Esophagus mucosa (tissue), 1 donor: ENCODE results near the gene PHF12. TPM values are rescaled to one million over a fixed set of nuclear protein-coding genes. Genes with fewer than 3 reads are reported as not detected.

Experiments used
- ATAC-seq: fragments of 200-7000 bp; cut with Tn5 transposase; one replicate; pipeline ENCODE4 v1.9.1; 2020
- total RNA-seq: library from RNA; stranded (reverse); gene quantifications from one replicate; pipeline ENCODE4 v1.2.4, GENCODE V29; 2023
- donor health status: DM: yes; HTN: yes; CAD: no.

Gene PHF12
- 14.2 TPM for total RNA-seq

DNA sequence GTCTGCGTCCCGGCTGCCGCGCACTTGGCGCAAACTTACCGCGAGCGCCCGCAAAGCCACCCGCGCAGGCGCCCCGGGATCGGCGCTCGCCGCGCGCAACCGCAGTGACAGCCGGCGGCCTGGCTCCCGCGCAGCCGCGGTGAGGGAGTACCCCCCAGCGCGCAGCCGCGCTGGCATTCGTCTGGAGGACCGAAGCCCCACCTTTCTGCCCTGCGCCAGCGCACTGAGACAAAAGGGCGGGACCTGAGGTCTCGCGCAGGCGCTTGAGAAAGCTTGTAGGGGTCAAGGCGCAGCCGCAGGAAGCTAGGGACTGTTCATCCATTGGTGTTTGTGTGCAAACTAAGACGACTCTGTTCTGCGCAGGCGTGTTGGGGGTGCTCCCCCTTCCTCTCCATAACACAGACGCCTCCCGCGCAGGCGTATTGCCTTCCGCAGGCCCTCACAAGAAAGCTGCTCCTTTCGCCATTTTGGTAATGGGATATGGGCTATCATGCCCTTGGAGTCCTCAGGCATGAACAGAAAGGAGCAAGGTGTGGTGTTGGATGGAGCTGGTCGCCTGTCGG, at the start of gene PHF12:
Gene PHF12 (minus strand): TSS at position 91 of the 563 bp plus-strand sequence. CDS start 558 bp downstream, outside the sequence.
- ATAC-seq = peak; percentile 85

DNA sequence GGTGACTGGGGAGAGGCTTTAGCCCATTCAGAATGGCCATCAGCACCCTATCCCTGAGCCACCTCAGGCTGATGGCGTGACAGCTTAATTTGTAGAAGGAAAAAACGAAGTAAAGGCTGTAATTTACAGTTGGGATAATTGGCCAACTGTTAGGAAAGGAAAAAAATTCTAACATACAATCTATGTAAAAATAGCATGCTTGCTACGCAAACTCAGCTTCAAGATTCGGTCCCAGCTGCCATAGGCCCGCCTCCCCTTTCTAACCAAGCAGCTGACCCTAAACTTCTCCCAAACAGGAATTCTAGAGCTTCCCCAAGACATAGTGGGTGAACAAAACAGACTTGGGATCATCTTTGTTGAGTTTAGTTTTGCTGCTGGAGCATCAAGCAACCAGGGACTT, 49.7 kb upstream of the PHF12 start:
- no peak for ATAC-seq

DNA sequence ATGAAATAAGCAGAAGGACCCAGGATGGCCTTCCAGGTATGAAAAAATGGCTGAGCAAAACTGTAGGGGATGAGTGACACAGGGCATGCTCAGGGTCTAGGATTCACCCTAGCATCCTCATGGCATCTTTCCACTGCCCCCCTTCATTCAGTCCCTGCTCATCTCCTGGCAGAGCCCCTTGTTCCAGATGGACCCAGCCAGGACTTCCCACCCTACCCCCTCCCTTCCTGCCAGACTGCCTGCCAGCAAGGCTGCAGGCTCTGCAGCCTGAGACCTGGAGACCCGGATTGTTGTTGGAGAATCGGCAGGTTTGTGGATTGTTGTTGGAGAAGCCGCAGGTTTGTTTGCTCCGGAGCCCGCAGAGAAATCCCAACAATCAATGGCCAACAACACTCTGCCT, 47.9 kb upstream of the PHF12 start:
- ATAC-seq = no peak

DNA sequence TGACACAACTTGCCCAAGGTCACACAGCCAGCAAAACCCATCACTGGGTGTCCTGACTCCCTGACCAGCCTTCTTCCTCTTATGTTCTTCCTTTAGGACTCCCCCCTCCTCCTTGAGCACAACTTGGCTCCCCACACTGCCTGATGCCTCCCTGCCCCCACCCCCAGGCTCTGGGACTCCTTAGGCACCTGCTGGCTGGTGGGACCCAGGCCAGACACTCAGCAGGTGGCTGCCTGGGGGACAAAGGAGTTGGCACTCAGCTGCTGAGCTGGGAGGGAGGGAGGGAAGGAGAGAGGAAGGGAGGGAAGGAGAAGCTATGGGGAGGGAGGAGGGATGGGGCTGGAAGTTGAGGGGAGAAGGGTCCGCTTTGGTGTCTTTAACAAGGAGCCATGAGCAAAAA, 46.5 kb upstream of the PHF12 start:
- ATAC-seq = no peak

DNA sequence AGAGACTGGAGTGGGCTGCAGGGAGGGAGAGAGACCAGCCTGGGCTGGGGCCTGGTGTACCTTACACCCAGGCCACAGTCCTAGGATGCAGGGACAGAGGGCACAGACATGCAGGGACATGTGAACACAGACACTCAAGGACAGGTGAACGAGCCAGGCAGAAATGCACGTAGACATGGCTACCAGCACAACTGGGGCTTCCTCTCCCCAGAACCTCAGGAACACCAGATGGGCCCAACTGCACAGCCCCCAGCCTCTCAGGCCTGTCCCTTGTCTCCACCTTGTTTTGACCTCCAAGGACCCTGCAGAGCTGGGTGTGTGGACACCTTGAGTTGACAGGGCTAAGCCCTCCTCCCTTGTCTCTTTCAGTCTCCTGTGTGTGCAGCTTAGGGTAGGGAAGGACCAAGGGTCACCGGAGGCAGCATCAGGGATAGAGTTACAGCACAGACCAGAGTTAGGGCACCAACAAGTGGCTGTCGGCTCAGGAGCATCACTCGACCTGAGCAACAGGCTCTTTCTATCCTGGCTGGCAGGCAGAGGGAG, 45.3 kb upstream of the PHF12 start:
- ATAC-seq = no peak

DNA sequence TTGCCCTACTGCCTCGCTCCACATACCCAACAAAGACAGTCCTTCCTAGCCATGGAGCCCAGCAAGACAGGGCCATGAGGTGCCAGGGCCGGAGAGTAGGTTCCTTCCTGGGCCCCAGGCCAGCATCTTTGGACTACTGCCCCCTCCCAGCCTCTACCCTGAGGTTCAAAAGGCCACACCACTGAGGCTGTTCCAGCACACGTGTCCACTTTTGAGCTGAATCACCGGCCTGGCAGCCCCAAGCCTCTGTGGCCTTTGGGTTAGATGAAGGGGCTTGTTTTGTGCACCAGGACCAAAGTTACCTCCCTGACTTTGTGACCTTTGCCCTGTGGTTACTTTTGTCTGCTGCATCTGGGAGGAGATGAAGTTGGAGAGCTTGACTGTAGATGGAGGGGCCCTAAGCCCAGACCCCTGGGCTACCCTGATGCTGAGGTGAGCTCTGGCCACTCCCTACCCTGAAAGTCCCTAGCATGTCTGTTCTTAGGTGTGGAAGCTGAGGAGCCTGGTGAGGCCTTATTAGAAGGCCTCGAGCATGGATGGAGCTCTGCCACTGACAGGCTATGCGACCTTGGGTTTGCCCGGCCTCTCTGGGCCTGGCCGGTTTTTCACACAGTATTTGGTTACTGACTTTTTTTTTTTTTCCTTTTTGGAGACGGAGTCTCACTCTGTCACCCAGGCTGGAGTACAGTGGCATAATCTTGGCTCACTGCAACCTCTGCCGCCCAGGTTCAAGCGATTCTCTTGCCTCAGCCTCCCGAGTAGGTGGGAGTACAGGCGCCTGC, 42.5 kb upstream of the PHF12 start:
- no peak for ATAC-seq

DNA sequence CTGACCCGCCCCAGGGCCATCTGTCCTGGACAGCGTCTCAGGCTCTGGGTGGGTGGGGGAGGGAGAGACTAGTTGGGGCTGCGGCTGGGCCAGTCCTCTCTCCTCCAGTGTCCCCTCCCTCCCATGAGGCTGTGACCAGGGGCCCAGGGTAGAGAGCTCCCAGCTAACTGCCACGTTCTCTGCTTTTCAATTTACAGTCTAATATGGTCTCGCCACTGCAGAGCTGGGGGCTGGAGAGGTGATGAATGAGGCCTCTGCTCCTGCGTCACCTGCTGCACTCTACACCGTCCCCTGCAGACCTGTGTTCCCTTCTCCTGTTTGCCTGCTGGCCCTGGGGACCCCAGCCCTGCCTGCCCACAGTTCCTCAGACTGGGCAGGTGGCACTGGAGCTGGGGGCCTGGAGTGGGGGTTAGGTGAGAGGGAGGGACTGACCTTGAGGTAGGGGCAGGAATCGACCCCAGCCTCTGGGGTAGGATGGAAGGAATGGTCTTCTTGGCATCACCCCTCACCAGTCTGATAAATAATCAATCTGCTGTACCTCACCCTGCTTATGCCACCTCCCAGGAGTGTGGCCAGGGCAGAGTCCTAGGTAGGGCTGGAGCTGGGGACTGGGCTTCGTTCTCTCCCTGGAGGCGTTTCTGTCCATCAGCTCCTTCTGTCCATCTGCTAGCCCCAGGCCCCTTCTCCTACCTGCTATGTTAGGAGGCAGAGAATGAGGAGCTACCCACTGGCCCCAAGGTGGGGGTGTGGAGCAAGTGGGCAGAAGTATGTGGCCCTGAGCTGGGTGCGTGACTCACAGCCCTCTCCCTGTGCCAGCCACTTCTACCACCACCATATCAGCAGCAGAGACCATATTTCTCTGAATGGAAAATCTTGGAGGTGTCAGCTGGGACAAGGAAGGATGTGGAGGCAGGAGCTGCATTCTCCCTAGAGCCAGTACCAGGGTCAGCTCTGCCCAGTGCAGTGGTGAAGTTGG, 41.6 kb upstream of the PHF12 start:
- ATAC-seq = no peak

DNA sequence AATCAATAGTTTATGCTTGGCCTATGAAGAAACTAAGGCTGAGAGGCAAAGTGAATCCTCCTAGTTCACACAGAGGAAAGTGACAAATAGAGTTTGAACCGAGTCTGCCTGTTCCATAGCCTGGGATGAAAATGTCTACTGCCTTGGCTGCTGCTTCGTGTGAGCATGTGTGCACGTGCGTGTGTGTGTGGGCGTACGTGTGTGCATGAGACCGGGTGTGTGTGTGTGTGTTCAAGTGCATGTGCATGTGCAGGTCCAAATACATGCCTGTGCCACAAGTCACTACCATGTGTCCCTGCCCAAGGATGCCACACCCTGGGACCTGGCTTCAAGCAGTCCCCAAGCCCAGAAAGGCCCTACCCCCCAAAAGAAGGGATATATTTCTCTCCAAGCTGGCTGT, 40.9 kb upstream of the PHF12 start:
- ATAC-seq = no peak

DNA sequence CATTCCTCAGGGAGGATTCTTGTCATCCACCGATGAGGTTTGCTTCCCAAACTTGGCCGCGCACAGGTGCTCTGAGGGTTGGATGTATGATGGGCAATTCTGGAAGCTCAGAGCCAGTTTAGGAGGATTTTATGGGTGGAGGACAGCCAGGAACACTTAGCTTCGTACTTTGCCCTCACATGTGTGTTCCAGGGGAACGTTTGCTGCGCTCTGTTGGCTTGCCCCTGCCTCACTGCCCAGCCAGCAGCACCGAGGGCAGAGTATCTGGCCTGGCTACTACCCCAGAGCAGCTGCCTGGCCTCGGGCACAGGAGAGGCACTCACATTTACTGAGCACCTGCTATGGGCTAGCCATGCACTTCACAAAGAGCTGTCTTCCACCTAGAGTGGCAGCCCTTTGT, 40.5 kb upstream of the PHF12 start:
- no peak for ATAC-seq

DNA sequence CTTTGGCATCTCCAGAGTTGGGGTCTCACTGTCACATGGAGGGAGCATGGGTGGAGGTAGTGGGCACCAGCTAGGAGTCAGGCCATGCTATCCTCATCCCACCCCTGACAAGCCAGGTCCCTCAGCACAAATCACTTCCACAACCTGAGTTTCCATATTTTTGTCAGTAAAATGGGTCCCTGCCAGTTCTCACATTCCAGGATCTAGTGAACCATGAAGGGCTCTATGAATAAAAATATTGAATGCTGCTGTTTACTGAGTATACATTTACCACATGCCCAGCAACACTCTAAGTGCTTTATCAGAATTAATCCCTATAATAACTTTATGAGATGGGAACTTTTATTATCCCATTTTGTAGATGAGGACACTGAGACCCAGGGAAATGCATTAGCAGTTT, 37.7 kb upstream of the PHF12 start:
- ATAC-seq = no peak

DNA sequence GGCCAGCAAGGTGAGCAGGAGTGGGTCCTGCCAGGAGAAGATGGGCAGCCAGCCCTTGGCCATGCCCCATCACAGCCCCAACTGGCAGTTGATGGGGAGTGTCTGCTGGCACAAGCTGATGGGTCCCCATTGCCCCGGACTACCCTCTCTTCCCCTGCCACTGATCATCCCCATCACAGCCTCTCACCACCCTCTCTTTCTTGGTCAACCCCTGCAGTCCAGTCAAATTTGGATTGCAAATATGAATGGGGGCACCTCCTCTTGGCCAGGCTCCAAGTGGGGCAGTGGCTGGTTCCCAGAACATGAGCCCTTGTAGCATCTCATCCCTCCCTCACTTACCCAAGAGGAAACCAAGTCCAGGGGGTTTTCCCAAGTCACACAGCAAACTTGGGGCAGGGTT, 37.2 kb upstream of the PHF12 start:
- ATAC-seq = no peak

DNA sequence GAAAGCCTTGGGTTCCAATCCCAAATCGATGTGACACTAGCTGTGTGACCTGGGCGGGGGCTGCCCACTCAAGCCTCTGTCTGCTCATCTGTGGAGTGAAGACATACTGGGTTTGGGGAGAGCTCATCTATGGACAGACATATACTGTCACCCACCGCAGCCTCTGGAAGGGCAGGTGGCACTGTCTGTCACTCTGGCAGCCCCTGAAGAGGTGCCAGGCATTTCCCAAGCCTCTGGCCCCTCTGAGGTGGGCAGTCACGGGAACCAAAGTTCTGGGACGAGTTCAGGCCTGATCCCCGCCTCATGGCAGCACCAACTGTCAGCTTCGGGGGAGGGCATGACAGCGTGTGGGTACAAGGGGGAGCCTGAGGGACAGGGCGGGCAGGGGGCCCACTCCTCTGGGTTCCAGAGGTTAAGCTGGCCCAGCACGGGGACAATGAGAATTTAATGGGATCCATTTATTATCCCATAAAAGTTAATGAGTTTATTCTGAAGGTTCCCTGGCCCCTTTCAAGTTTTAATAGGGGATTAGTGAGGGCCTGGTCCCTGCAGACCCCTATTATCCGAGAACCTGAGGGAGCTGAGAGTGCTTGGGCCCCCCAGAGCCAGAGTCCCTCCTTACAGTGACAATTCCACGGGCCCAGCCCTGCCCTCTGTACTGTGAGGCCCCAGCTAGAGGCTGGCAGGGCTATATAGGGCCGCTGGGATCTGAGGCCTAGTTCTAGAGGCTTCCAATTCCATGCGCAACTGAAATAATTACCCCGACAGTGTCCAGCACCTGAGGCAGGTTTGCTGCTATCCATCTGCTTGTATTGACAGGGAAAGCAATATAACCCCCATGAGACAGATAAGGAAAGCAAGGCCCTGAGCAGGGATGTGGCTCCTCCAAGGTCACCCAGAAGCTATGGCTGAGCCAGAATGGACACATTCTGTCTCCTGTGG, 35.7 kb upstream of the PHF12 start:
- no peak for ATAC-seq

DNA sequence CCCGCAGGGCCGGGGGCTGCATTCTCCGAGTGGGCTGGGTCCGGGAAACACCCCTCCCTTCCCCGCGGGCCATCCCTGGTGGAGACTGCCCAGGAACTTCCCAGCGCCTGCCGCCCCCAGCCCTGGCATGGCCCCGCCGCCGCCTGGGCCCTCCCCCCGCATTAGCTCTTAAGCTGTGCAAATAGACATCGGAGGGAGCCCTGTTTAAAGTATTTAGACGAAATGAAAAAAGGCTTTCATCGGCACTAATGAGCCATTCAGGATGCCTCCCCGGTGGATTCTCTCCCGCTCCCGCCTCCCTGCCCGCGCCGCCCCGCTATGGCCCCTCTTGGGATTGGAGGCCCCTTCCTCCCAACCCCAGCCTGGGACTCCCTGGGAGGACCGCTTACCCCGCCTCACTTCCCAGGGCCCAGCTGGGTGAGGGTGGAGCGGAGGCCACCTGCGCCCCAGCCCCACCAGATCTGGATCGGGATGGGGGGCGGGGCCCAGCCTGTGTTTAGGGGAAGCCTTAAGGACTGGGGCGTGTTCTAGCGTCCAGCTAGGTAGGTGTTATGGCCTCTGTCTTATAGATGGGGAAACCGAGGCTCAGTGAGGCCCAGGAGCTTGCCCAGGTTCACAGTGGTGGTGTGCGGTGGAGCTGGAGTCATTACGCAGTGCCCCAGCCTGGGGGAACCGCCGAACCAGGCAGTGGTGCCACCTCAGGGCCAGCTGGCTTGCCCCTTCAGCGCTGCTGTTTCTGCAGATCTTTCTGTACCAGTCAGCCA, 34.8 kb upstream of the PHF12 start:
- ATAC-seq = peak; percentile 7

DNA sequence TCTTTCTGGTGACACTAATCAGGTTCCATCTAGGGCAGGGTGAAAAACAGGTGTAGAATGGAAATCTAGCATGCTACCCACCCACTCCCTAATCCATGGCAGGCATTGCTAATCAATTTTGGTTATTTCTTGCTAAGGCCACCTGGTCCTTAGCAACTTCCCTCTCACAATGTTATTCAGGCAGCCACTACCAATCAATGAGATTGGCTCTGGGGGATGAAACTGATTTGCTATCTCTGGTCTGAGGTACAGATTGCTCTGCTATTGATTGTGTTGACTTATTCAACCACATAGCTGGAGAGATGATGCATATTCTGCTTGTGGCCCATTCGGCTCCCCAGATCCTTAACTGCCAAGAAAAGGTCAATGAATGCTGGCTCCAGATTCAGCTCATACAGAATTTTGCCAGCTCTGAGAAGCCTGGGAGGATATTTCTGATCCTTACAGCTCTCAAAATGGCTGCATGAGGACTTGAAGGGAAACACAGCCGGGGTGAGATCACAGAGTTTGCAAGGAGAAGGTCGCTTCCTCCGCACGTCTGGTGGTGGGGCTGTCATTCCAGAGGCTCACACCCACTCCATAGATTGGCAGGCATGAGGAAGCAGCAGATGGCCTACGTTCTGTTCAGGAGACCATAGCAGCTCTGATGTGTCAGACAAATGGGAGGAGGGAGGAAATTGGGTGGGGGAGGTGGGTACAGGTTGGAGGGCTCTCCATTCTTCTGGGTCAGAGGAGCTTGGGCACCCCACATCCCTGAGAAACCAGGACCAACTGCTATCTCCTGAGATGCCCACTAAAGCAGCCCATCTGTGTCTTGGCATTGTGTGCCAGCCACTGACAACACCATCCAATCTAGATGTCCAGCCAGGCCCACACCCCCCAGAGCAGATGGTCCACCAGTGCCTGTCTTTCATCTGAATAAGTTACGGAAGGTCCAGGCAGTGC, 32.2 kb upstream of the PHF12 start:
- no peak for ATAC-seq

DNA sequence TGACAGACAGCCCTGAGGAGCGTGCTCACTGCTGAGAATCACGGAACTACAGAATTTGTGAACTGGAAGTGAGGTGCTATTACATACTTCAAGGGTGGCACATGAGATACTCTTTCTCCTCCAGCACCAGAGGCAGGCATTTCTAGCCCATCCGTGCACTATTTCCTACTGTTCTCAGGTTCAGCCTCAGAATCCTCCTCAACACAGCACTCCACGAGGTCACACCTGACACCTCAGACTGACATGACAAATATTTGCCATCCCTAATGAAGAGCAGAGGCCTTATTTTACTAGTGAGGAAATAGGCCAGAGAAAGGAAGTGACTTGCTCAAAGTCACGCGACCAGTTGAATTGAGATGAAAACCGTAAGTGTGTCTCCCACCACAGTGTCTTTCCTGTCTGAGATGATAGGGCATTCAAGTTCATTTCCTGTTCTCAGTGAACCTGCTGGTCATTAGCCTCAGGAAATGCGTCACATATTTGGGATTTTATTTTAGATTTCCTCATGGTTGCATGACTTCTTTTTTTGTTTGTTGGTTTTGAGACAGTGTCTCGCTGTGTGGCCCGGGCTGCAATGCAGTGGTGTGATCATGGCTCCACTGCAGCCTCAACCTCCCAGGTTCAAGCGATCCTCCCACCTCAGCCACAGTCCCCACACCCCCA, 30.9 kb upstream of the PHF12 start:
- ATAC-seq = peak; percentile 40

DNA sequence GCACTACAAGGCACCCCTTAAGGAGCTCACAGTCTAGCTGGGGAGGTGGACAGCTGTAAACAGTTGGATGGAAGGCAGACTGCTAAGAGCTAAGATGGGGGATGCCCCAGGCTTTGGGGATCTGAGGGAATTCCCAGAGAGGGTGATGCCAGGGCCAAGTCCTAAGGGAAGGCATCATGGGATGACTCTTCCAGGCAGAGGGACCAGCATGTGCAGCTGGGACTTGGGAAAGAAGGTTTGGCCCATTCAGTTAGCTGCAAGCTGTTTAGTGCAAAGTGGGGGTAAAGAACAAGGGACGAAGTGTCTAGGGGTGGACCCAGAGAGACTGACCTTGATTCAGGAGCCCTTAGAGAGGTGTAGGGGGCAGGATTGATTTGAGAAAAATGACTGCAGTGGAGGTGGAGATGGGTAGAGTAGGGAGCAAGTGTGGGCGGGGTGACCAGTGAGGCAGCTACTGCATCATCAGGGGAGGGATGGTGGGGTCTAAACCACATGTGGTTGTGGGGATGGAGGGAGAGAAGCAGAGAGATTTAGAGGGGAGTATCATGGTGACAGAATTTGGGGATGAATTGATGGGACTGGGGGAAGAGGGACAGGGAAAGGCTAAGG, 27.1 kb upstream of the PHF12 start:
- ATAC-seq = no peak

DNA sequence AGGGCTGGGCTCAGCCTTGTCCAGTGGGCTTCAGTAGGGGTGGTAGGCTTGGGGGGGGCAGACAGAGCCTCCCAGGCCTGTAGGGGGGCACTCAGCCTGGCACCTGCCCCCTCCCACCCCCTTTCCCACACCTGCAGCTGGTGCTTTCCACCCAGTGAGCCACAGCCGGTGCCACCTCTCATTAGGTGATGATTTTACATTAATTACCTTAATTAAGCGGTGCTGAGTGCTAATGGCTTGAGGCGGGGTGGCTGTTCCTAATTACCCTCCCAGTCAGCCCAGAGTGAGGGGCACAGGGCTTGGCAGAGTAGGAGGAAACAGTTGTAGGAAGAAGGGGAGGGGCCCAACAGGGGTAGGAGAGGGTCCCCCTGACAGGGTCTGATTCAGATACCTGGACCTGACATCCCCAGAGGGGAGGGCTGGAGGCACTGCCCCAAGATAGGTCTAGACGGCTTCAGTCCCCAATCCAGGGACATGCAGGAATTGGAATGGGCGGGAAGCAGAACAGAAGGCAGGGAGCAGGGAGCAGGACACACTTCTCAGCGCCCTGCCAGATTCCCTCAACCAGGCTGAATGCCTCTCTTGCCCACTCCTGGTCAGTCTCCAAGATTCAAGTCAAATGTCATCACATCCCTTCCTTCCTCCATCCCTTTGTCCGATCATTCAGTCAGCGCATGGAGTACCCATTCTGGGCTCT, 26.5 kb upstream of the PHF12 start:
- no peak for ATAC-seq

DNA sequence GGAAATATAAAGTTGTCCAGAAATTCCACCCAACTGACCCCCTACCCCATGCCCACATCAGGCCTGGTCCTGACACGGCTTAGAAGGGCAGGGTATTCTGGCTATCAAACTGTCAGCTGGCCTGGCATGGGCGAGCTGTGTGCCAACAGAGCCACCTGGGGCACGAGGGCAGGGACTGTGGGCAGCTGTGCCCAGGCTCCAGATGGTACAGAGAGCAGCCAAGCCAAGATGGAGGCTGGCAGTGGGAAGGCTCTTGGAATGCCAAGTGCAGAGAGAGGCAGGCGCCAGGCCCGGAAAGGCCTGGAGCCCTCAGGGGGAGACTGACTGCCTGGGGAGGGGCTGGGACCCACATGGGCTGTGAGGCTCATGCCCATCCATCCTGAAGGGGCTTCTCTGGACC, 24.3 kb upstream of the PHF12 start:
- ATAC-seq = no peak
